T-helper 2 cell (primary cell): ENCODE data around the gene ZNF414.
A peak's percentile ranks its signal among the peaks of the same experiment; 100 is the strongest.

Experiments
- DNase-seq, 5 experiments: peaks; one replicate each; pipeline versions ENCODE4 v3.0.0 to v3.0.0-alpha.2; 2012 to 2022

Gene ZNF414

DNA sequence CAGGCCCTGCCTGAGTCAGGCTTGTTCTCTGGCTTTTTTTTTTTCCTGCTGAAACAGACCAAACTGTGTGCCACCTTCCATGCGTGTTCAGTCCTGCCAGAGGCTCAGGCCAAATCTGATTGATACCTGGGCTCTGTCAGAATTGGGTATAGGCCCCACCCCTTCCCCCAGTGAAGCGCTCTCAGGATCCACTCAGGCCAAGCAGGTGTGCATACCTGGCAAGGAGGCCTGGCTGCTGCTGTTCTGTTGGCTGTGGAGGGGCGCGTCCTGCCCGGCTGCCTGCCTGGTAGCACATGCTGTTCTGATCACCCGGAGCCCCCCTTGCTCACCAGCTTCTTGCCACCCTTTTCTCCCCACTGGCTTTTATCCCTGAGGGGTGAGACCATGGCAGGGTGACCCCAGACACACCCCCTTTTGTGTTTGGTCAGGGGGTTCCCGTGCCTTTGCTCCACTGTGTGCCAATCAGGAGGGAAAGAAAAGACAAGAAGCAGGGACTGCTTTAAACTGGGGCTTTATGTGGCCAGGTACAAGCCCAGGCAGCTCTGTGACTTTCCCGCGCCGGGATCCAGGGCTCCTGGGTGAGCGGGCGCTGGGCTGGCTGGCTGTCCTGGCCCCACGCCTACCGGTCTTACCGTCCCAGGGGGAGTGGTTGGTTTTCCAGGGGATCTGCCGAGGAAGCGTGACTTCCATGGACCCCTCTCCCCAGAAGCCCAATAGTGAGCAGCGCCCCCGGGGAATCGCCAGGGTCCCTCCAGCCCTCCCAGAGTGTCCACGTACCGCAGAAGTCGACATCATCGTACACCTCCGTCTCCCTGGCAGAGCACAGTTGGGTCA lies 24.2 kb downstream of the ZNF414 start:
- DNase-seq: no peak

GRCh38 chr19:8488365-8488764 lies 25.6 kb downstream of the ZNF414 start:
- DNase-seq: no peak

- DNase-seq: peak in 4 of 5 experiments; percentile 25 to 88 (median 56)
These were observed 26.7 kb downstream of the ZNF414 start for GRCh38 chr19:8487137-8487851.

DNA sequence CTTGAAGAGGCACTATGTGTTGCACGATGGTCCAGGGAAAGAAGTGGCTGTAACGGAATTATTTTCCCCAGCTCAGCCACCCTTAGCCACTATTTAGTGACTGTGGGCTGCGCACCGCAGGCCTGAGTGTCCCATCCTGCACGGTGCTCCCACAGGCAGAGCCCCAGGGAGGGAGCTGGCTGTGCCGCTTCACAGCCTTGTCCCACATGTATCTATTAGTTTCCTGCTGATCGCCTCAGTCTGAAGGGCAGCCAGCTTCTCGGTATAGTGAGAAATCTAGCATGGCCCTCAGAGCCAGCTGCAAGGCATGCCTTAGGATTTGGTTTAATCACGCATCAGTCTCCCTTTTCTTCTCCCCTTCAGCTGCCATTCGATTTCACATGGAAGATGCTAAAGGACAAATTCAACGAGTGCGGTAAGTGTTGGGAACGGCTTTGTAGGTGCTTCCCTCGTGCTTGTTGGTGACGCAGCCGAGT lies 27.3 kb downstream of the ZNF414 start:
- DNase-seq: no peak

- DNase-seq: no peak
These were observed 28.2 kb downstream of the ZNF414 start for GRCh38 chr19:8485561-8486371.

DNA sequence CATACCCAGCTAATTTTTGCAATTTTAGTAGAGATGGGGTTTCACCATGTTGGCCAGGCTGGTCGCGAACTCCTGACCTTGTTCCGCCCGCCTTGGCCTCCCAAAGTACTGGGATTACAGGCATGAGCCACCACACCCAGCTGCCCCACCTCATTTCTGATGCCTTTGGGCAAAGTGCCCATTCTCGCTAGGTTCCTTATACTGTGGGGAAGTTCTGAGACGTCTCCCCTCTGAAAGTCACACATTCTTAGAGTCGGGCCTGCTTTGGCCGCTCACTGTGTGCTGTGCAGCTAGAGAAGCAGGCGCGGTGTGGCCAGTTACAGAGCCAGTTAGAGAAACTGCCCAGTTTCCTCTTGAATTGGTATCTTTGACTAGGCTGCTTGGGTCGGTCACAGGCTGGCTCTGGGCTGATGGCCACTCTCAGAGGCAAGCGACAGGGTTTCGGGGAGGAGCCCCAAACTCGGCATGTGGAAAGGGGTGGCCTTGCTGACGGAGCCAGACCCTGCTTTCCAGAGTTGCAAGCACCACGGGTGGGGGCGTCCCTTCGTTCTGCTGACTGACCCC lies 29.6 kb downstream of the ZNF414 start:
- DNase-seq: no peak

DNA sequence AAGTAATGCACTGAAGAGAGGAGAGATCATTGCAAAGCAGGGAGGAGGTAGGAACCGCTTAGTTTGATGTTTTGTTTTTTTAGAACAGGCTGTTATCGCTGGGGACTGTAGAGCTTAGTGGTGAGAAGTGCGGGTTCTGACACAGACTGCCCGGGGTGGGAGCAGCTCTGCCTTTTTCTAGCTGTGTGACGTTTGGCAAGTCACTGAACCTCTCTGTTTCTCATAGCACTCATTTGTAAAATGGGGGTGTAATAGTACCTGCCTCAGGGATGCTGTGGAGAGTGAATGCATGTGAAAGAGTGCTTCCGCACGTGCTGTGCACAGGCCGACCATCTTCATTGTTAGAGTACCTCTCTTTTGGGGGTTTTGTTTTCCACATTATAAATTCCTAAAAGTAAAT lies 30.8 kb downstream of the ZNF414 start:
- no peak for DNase-seq

DNA sequence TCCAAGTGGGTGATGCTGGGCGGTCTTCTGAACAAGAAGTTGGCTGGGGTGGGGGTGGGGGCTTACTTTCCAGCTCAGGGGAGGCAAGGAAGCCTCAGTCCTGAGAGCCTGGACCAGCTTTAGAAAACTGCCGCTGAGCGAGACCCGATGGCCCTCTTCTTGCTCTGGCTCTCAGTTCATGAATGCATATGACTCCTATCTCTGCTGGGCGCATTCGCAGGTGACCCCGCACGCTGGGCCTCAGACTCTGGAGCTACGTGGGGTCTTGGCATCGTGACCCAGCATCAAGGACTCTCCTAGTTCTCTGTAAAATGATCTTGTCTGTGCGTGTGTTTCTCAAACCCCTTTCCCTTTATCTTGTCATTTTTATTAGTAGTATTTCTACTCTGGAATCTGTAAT lies 31.3 kb downstream of the ZNF414 start:
- no peak for DNase-seq

- DNase-seq: no peak
These were observed 32.4 kb downstream of the ZNF414 start for GRCh38 chr19:8481616-8482015.

DNA sequence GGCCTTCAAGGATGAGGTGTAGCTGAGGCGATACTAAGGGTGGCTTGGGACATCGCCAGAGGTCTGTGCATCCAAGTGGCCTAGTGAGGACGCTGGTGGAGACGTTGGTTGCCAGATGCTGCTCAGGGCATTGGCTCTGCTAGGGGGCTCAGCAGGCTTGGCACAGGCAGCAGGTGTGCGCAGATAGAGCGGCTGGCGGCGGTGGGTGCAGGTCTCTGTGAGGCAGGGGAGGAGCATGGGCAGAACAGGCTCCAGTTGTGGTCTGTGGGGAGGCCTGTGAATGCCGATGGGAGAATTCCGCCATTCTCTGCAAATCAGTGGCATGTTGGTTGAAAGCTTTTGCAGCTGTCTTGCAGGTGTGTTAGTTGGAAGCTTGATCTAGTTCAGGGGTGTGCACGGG lies 32.8 kb downstream of the ZNF414 start:
- no peak for DNase-seq

DNA sequence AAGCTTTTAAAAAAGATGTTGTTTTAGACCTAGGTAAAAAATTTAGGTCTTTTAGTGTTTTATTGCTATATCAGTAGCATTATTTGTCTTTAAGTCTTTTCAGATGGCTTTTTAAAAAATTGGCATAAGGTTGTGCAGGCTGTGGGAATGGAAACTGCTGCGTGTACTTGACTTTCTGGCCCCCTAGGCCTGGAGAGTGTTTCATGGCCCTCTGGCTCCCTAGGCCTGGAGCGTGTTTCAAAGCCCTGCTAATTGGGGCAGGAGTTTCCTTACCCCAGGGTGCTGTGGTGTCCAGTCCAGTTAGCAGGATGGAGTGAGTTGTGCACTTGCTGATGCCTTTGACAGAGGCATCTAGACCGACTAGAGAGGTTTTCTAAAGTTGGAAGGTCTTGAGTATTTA lies 35.4 kb downstream of the ZNF414 start:
- DNase-seq: no peak

DNA sequence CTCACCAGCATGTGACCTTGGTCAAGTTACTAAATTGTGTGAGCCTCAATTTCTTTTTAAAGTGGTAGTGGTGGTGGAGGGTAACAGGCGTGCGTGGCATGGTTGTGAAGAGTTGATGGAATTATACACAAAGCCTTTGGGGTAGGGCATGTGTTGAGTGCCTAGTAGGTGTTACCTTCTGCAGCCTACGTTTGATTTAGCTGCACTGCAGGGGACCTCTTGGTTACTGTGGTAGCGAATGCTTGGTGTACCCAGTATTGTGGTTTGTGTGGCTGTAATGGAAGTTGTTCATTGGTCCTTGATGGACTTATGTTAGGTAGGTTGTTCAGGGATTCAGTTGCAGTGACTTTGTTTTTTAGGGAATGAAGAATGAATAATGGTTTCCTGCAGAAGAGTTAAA lies 36.1 kb downstream of the ZNF414 start:
- DNase-seq: peak in 1 of 5 experiments; percentile 21

- no peak for DNase-seq
These were observed 37.4 kb downstream of the ZNF414 start for GRCh38 chr19:8476524-8476923.

- DNase-seq: no peak
These were observed 39.0 kb downstream of the ZNF414 start for GRCh38 chr19:8475005-8475404.

- DNase-seq: no peak
These were observed 40.1 kb downstream of the ZNF414 start for GRCh38 chr19:8473648-8474476.

DNA sequence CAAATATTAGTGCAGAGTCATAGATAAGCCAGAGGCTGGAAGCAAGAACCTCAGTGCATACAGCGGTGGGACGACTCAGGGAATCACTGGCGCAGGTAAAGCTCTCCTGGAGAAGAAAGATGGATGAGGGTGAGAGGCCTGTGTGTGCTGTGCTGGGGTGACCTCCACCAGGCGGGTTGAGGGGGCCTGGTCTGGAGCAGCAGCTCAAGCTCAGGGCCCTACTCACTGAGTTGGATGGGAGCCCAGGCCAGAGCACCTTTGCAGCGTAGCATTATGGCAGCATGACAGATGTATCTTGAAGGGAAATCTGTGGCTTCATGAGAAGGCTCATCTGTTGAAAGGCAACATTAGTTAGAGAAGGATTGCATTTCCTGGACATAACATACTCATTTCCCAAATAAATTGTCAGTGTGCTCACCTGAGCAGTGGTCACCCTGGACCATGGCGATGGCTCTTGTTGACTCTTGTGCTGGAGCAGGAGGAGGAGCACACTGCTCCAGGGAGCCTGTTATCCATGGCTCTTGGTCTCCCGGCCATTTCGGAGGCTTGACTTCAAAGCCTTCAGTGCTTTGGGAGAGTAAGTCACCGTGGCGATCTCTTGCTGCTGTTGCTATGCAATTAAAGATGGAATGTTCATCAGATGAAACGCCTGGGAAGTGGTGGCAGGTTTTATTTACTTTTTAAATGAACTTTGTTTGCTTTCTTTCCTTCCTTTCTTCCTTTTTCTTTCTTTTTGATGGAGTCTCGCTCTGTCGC lies 44.2 kb downstream of the ZNF414 start:
- no peak for DNase-seq

DNA sequence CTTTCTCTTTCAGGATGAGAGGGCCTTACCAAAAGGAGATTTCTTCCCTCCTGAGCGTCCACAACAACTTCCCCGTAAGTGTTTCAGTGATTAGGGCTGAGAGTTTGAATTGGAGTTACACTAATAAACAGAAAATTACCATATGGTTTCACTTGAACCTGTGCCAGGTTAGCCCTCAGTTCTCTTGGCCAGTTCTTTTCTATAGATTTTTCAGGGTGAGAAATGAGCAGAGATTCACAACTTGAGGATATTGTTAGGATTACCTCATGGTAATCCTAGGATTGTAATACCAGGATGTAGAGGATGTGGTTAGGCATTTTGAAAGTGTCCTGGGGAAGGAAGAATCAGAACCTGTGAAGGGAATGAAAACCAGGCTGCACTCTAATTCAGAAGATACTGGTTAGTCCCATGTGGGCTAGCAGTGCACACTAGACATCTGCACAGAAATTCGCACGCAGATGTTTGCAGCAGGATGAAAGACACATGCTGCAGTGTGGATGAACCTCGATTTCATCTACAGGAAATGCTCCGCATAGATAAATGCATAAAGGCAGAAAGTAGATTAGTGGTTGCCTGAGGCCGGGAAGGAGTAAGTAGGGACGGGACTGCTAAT lies 45.1 kb downstream of the ZNF414 start:
- no peak for DNase-seq

GRCh38 chr19:8468124-8468523 lies 45.8 kb downstream of the ZNF414 start:
- DNase-seq: no peak

DNA sequence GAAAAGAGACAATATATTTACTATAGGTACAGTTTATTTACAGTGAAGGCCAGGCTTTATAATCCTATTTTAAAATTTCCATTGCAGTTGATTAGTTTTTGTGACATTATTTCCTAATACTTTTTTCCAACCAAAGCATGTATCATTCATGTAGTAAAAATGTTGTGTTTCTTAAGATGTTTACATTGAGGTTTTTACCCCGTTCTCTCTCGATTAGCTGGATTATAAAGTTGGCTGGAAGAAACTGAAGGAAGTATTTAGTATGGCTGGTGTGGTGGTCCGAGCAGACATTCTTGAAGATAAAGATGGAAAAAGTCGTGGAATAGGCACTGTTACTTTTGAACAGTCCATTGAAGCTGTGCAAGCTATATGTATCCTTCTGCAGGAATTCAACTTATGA lies 47.9 kb downstream of the ZNF414 start:
- DNase-seq: no peak

GRCh38 chr19:8463365-8463764 lies 50.6 kb downstream of the ZNF414 start:
- no peak for DNase-seq

- no peak for DNase-seq
These were observed 51.4 kb downstream of the ZNF414 start for GRCh38 chr19:8462571-8462970.
